PC-3 (cell line): ENCODE results near the gene SLC2A4. TPM values are rescaled to one million over a fixed set of nuclear protein-coding genes. Genes with fewer than 3 reads are reported as not detected.

Experiments
- ATAC-seq: fragments of 200-7000 bp; cut with Tn5 transposase; 2 replicates; pipeline ENCODE4 v1.9.1; 2020; ENCODE audit warnings: mild to moderate bottlenecking, moderate library complexity
- BruUV-seq: library from RNA; stranded (reverse); fragments of 400-500 nt; replicated peaks from 2 replicates; lab custom pipeline; 2021; lab: Mats Ljungman, UMichigan
- CTCF ChIA-PET: fragments of 300-600 bp; sonication (Branson Sonifier 250); formaldehyde crosslinking; loops from one replicate; lab custom pipeline; 2022; ENCODE audit warnings: antibody characterized with exemption; lab: Charles Lee
- POLR2A ChIA-PET: fragments of 300-600 bp; sonication (Branson Sonifier 250); formaldehyde crosslinking; loops from one replicate; lab custom pipeline; 2022; ENCODE audit warnings: antibody characterized with exemption; ENCODE audit not compliant: unreplicated experiment; lab: Charles Lee
- DNase-seq: peaks from one replicate; pipeline ENCODE4 v3.0.0-alpha.2; 2015
- H2AFZ ChIP-seq: fragments of 300-600 bp; sonication (generic); 2 replicates; pipeline ENCODE4 v1.6.0; 2016; ENCODE audit warnings: antibody characterized with exemption, low read length
- H3F3A ChIP-seq: fragments of 300-600 bp; sonication (generic); one replicate; pipeline ENCODE4 v1.6.0; 2017; ENCODE audit warnings: antibody characterized with exemption, low read length, control low read depth, mild to moderate bottlenecking; ENCODE audit not compliant: unreplicated experiment
- H3K27ac ChIP-seq: fragments of 300-600 bp; sonication (generic); 2 replicates; pipeline ENCODE4 v1.5.1; 2016; ENCODE audit warnings: mild to moderate bottlenecking, low read length
- H3K27me3 ChIP-seq: fragments of 300-600 bp; sonication (generic); 2 replicates; pipeline ENCODE4 v1.6.1; 2016; ENCODE audit warnings: low read length, mixed read lengths
- H3K36me3 ChIP-seq: fragments of 300-600 bp; sonication (generic); 2 replicates; pipeline ENCODE4 v1.6.1; 2016; ENCODE audit warnings: low read depth, mixed run types, low read length, mixed read lengths
- H3K4me1 ChIP-seq: fragments of 300-600 bp; sonication (generic); 2 replicates; pipeline ENCODE4 v1.5.1; 2016; ENCODE audit warnings: low read length; ENCODE audit not compliant: insufficient read depth
- H3K4me2 ChIP-seq: fragments of 300-600 bp; sonication (generic); 2 replicates; pipeline ENCODE4 v1.6.0; 2016; ENCODE audit warnings: low read length
- H3K4me3 ChIP-seq: fragments of 300-600 bp; sonication (generic); 2 replicates; pipeline ENCODE4 v1.5.1; 2016; ENCODE audit warnings: mild to moderate bottlenecking, low read length, mixed read lengths
- H3K79me2 ChIP-seq: fragments of 300-600 bp; sonication (generic); 2 replicates; pipeline ENCODE4 v1.6.1; 2017; ENCODE audit warnings: low read length, mixed read lengths
- H3K9ac ChIP-seq: fragments of 300-600 bp; sonication (generic); 2 replicates; pipeline ENCODE4 v1.6.0; 2016; ENCODE audit warnings: mild to moderate bottlenecking, low read length
- H3K9me2 ChIP-seq: fragments of 300-600 bp; sonication (generic); replicated peaks from 2 replicates; pipeline ENCODE4 v1.6.1; 2016; ENCODE audit warnings: mixed run types, low read length, mixed read lengths
- H3K9me3 ChIP-seq: fragments of 300-600 bp; sonication (generic); 2 replicates; pipeline ENCODE4 v1.6.1; 2016; ENCODE audit warnings: low read length, mixed read lengths
- H4K20me1 ChIP-seq: fragments of 300-600 bp; sonication (generic); 2 replicates; pipeline ENCODE4 v1.6.1; 2016; ENCODE audit warnings: low read length, mixed read lengths
- CTCF ChIP-seq: fragments of 300-600 bp; sonication (generic); conservative IDR thresholded peaks from 2 replicates; pipeline ENCODE4 v1.5.1; 2017; ENCODE audit warnings: antibody characterized with exemption, low read depth, mild to moderate bottlenecking, low read length
- EZH2 ChIP-seq: fragments of 300-600 bp; sonication (generic); IDR thresholded peaks from one replicate; pipeline ENCODE4 v1.6.1; 2017; ENCODE audit warnings: antibody characterized with exemption, mild to moderate bottlenecking, low read length; ENCODE audit not compliant: unreplicated experiment
- EZH2phosphoT487 ChIP-seq: fragments of 300-600 bp; sonication (generic); IDR thresholded peaks from 2 replicates; pipeline ENCODE4 v1.6.1; 2018; ENCODE audit warnings: mild to moderate bottlenecking, antibody characterized with exemption, low read length, borderline replicate concordance
- intact Hi-C: fragments of 100-400 bp; cut with micrococcal nuclease; formaldehyde crosslinking; loops from 2 replicates; pipeline ENCODE4 v1.9.0; 2023
- total RNA-seq: library from RNA; depleted of rRNA; stranded (reverse); fragments of >200 nt; gene quantifications from 2 replicates; pipeline ENCODE4 v1.2.3, GENCODE V29; 2014

The SLC2A4 gene
- total RNA-seq, 1 experiment from 2014 or later, result 0.29 TPM

- Histone ChIP-seq H3K9me2 (no peaks in the 10 kb centered on the region), H2AFZ (peak overlapping the region; percentile 82), H3F3A (peaks cover 8% of the 10 kb centered on the region), H3K27me3 (no peaks in the 10 kb centered on the region), H3K4me3 (peak overlapping the region; percentile 89), H3K4me1 (peaks cover 33% of the 10 kb centered on the region), H3K9me3 (no peaks in the 10 kb centered on the region), H3K27ac (peak overlapping the region; percentile 64), H3K36me3 (peaks cover 13% of the 10 kb centered on the region; the same call in 1 of the 2 replicates), H3K9ac (peak overlapping the region; percentile 88), H3K4me2 (peak overlapping the region; percentile 83), H3K79me2 (peaks cover 65% of the 10 kb centered on the region), H4K20me1 (peaks cover 8% of the 10 kb centered on the region; the same call in 1 of the 2 replicates)
- ChIA-PET CTCF (no interaction called here), POLR2A (no interaction called here)
- intact Hi-C loops, result loop anchor here (2.0 kb wide), 1 partner anchor 13 kb away; no protein-coding TSS in a partner anchor
- no peak for TF ChIP-seq EZH2
- TF ChIP-seq CTCF, result no peak
- no peak for TF ChIP-seq EZH2phosphoT487
- DNase-seq (no peak), ATAC-seq (peak; percentile 3; the same call in 1 of the 2 replicates)
- TSS peak; percentile 28 for BruUV-seq
These were observed 47.8 kb upstream of the SLC2A4 start for GRCh38 chr17:7233701-7234082.

- no peaks in the 10 kb centered on the region for H3K9me3 ChIP-seq
- H3K79me2 ChIP-seq, result peaks cover 71% of the 10 kb centered on the region
- peaks cover 8% of the 10 kb centered on the region; the same call in 1 of the 2 replicates for H4K20me1 ChIP-seq
- peak within 1 kb of the TSS; percentile 88 for H3K9ac ChIP-seq
- intact Hi-C loops, result loop anchor here (2.0 kb wide), 1 partner anchor 14 kb away; no protein-coding TSS in a partner anchor
- no peaks in the 10 kb centered on the region for H3K27me3 ChIP-seq
- peaks cover 33% of the 10 kb centered on the region for H3K4me1 ChIP-seq
- peak within 1 kb of the TSS; percentile 82 for H2AFZ ChIP-seq
- ATAC-seq (peak; percentile 48), DNase-seq (peak; percentile 87)
- TF ChIP-seq CTCF (no peak), EZH2 (no peak)
- ChIA-PET POLR2A (no interaction called here), CTCF (no interaction called here)
- H3K36me3 ChIP-seq, result peaks cover 13% of the 10 kb centered on the region; the same call in 1 of the 2 replicates
- peak within 1 kb of the TSS; percentile 64 for H3K27ac ChIP-seq
- peak within 1 kb of the TSS; percentile 83 for H3K4me2 ChIP-seq
- no peaks in the 10 kb centered on the region for H3K9me2 ChIP-seq
- peak within 1 kb of the TSS; percentile 89 for H3K4me3 ChIP-seq
- peaks cover 8% of the 10 kb centered on the region for H3F3A ChIP-seq
- no TSS peak for BruUV-seq
These were observed 47.2 kb upstream of the SLC2A4 start, which contains the start of gene DVL2 for GRCh38 chr17:7234083-7234951. TSS of gene DVL2 (minus strand) at chr17:7234517. CDS start at chr17:7234262, 255 bp downstream.
